K562 (cell line): ENCODE measurements around the gene TXNRD1. TPM values are rescaled to one million over a fixed set of nuclear protein-coding genes. Genes with fewer than 3 reads are reported as not detected.

ENCODE experiments used
- ATAC-seq: fragments of 200-7000 bp; cut with Tn5 transposase; 3 replicates; pipeline ENCODE4 v1.9.1; 2020; ENCODE audit warnings: moderate library complexity
- BruUV-seq: library from RNA; stranded (reverse); fragments of 400-500 nt; replicated peaks from 2 replicates; lab custom pipeline; 2021; lab: Mats Ljungman, UMichigan
- CTCF ChIA-PET: fragments of 300-600 bp; formaldehyde crosslinking; extraction: SDS; loops from one replicate; lab custom pipeline; 2021; ENCODE audit warnings: low intra/inter-chr PET ratio; lab: Yijun Ruan, JAX
- POLR2A ChIA-PET: fragments of 300-600, 350-650 bp; sonication (Branson Sonifier 250); formaldehyde crosslinking; extraction: SDS; loops from one replicate; lab custom pipeline; 2021; ENCODE audit warnings: antibody characterized with exemption, inconsistent platforms; lab: Yijun Ruan, JAX
- DNase-seq, 4 experiments: peaks; one replicate each; pipeline versions ENCODE4 v3.0.0 to v3.0.0-alpha.2; 2011 to 2018; ENCODE audit warnings: low spot score in 3 of 4, mixed read lengths in 3 of 4; ENCODE audit errors: extremely low read depth in 1 of 4
- FAIRE-seq: peaks from 2 replicates; lab custom pipeline; 2011; peaks lifted over from hg19 to GRCh38; lab: Jason Lieb, UNC
- H2AFZ ChIP-seq: 2 replicates; pipeline ENCODE4 v1.6.0; 2011; ENCODE audit warnings: low read depth, low read length, control low read depth, inconsistent platforms
- H3K27ac ChIP-seq: fragments of 200-600 bp; 3 replicates; pipeline ENCODE4 v1.8.0; 2011; ENCODE audit warnings: low read depth, mild to moderate bottlenecking, control low read depth, inconsistent platforms, low read length, moderate library complexity, mixed read lengths; ENCODE audit errors: extremely low read depth
- H3K27me3 ChIP-seq, 2 experiments: fragments of 300-600 bp in 1 of 2; 2 replicates in 1 of 2; 3 replicates in 1 of 2; pipeline versions ENCODE4 v1.6.0 to v1.8.0; 2011; ENCODE audit warnings: inconsistent platforms in 2 of 2, low read length in 2 of 2, mild to moderate bottlenecking in 1 of 2, mixed read lengths in 1 of 2, moderate library complexity in 1 of 2; ENCODE audit not compliant: control insufficient read depth in 2 of 2, insufficient read depth in 2 of 2
- H3K36me3 ChIP-seq: fragments of 300-600 bp; 3 replicates; pipeline ENCODE4 v1.8.0; 2011; ENCODE audit warnings: mild to moderate bottlenecking, low read length, inconsistent platforms; ENCODE audit not compliant: control insufficient read depth, insufficient read depth
- H3K4me1 ChIP-seq, 2 experiments: fragments of 200-600 bp in 1 of 2; replicated peaks in 1 of 2; 2 replicates in 1 of 2; 3 replicates in 1 of 2; pipeline versions ENCODE4 v1.5.1 to v1.8.0; 2011; ENCODE audit warnings: inconsistent platforms in 2 of 2, low read length in 2 of 2, mild to moderate bottlenecking in 1 of 2, mixed read lengths in 1 of 2, moderate library complexity in 1 of 2; ENCODE audit not compliant: control insufficient read depth in 2 of 2, insufficient read depth in 2 of 2
- H3K4me2 ChIP-seq: 2 replicates; pipeline ENCODE4 v1.6.1; 2011; ENCODE audit warnings: low read length, control low read depth, inconsistent platforms, mixed read lengths; ENCODE audit not compliant: insufficient read depth
- H3K4me3 ChIP-seq: fragments of 200-600 bp; sonication (generic), shearing (Covaris generic); 2 replicates; pipeline ENCODE4 v1.5.1; 2016; ENCODE audit warnings: control low read depth, inconsistent platforms
- H3K79me2 ChIP-seq: fragments of 200-600 bp; 3 replicates; pipeline ENCODE4 v1.8.0; 2011; ENCODE audit warnings: low read length, inconsistent platforms; ENCODE audit not compliant: control insufficient read depth, insufficient read depth
- H3K9ac ChIP-seq, 2 experiments: 2 replicates each; pipeline versions ENCODE4 v1.6.0 to v1.6.1; 2011; ENCODE audit warnings: low read depth in 2 of 2, low read length in 2 of 2, control low read depth in 1 of 2, inconsistent platforms in 1 of 2, mild to moderate bottlenecking in 1 of 2, mixed read lengths in 1 of 2; ENCODE audit not compliant: insufficient read depth in 1 of 2
- H3K9me1 ChIP-seq: one replicate; pipeline ENCODE4 v1.6.0; 2011; ENCODE audit warnings: inconsistent platforms, mild to moderate bottlenecking, low read length, moderate library complexity; ENCODE audit not compliant: control insufficient read depth, insufficient read depth
- H3K9me3 ChIP-seq: replicated peaks from 2 replicates; pipeline ENCODE4 v1.5.1; 2011; ENCODE audit warnings: low read depth, low read length, inconsistent platforms; ENCODE audit not compliant: control insufficient read depth, insufficient read depth
- H4K20me1 ChIP-seq: replicated peaks from 2 replicates; pipeline ENCODE4 v1.6.1; 2011; ENCODE audit warnings: low read length, inconsistent platforms, mixed read lengths; ENCODE audit not compliant: control insufficient read depth, insufficient read depth
- ELF2 ChIP-seq: fragments of 250-450 bp; sonication (Bioruptor Pico); IDR thresholded peaks from 2 replicates; pipeline ENCODE4 v1.5.0; 2021; ENCODE audit warnings: mild to moderate bottlenecking
- GABPA ChIP-seq: fragments of 200-800 bp; sonication (Bioruptor generic); conservative IDR thresholded peaks from 2 replicates; pipeline ENCODE4 v1.6.1; 2016; ENCODE audit warnings: low read depth, missing genetic modification characterization, missing compliant biosample characterization
- MITF ChIP-seq: IDR thresholded peaks from 2 replicates; pipeline ENCODE4 v1.6.1; 2014; ENCODE audit warnings: antibody characterized with exemption
- NCOA1 ChIP-seq: fragments of 450-650 bp; IDR thresholded peaks from 2 replicates; pipeline ENCODE4 v1.6.1; 2016; ENCODE audit warnings: low read depth
- NELFE ChIP-seq: IDR thresholded peaks from 2 replicates; pipeline ENCODE4 v1.6.1; 2011; ENCODE audit warnings: mild to moderate bottlenecking; ENCODE audit not compliant: insufficient read depth, insufficient read length
- NONO ChIP-seq, 2 experiments: fragments of 200-400 bp in 1 of 2; fragments of 450-650 bp in 1 of 2; formaldehyde crosslinking in 1 of 2; IDR thresholded peaks; 2 replicates each; pipeline ENCODE4 v1.6.1; 2017; ENCODE audit warnings: low read depth in 2 of 2, mild to moderate bottlenecking in 2 of 2, moderate library complexity in 2 of 2, low read length in 1 of 2
- PRPF4 ChIP-seq: fragments of 200-400 bp; formaldehyde crosslinking; IDR thresholded peaks from one replicate; pipeline ENCODE4 v1.6.1; 2017; ENCODE audit warnings: low read length, low read depth, mild to moderate bottlenecking; ENCODE audit not compliant: insufficient read depth, poor library complexity, severe bottlenecking
- PURB ChIP-seq: sonication (generic); formaldehyde crosslinking; IDR thresholded peaks from 2 replicates; pipeline ENCODE4 v1.9.0; 2021; ENCODE audit warnings: low read depth, mild to moderate bottlenecking, missing genetic modification reagents
- RBM15 ChIP-seq: fragments of 200-400 bp; formaldehyde crosslinking; IDR thresholded peaks from 2 replicates; pipeline ENCODE4 v1.6.1; 2018; ENCODE audit warnings: mild to moderate bottlenecking, low read length, moderate library complexity; ENCODE audit not compliant: insufficient read depth
- SMARCA5 ChIP-seq: fragments of 450-650 bp; IDR thresholded peaks from 2 replicates; pipeline ENCODE4 v1.6.1; 2016
- TFE3 ChIP-seq: fragments of 450-650 bp; formaldehyde crosslinking; IDR thresholded peaks from 2 replicates; pipeline ENCODE4 v1.4.0; 2020; ENCODE audit warnings: mild to moderate bottlenecking, mixed read lengths
- ZC3H11A ChIP-seq: IDR thresholded peaks from 2 replicates; pipeline ENCODE4 v1.6.1; 2012; ENCODE audit warnings: low read depth, low read length, improper control_type of control experiment
- WGBS: fragments of 100-300 bp; shearing (Covaris generic); methylation state at CpG from one replicate; pipeline ENCODE4 v1.1.6; 2016; ENCODE audit warnings: low coverage, mixed read lengths; ENCODE audit not compliant: insufficient coverage; ENCODE audit errors: missing lambda C conversion rate; 5-methylcytosine and 5-hydroxymethylcytosine counted together
- in situ Hi-C: fragments of 300-500 bp; cut with MboI; formaldehyde crosslinking; loops from 4 replicates; pipeline ENCODE4 v1.15.0; 2018; ENCODE audit warnings: inconsistent platforms, mixed read lengths
- intact Hi-C: fragments of 100-400 bp; cut with micrococcal nuclease; formaldehyde crosslinking; loops from 2 replicates; pipeline ENCODE4 v1.14.2; 2022
- polyA plus RNA-seq, 8 experiments: library from polyadenylated mRNA; depleted of rRNA in 4 of 8; stranded (reverse) in 5 of 8; unstranded in 3 of 8; fragments of >200 nt; fragmentation: Nextera tagmentation in 2 of 8; fragmentation: Illumina TruSeq in 1 of 8; extraction: Ambion mirVana in 2 of 8; extraction: Trizol in 1 of 8; gene quantifications; 2 replicates each; pipeline versions ENCODE4 v1.2.1 to v1.2.3, GENCODE V29; 2011 to 2014; ENCODE audit warnings: inconsistent platforms in 1 of 8, missing spikeins in 1 of 8
- total RNA-seq, 7 experiments: library from RNA; depleted of rRNA in 6 of 7; stranded (reverse); fragments of >200 nt in 6 of 7; fragmentation: Illumina TruSeq in 2 of 7; extraction: Trizol in 2 of 7; gene quantifications; 2 replicates each; pipeline versions ENCODE4 v1.2.1 to v1.2.3, GENCODE V29; 2011 to 2021; ENCODE audit warnings: low replicate concordance in 1 of 7

Gene TXNRD1
- total and polyA plus RNA-seq, 9 of the 15 experiments (the other 6 are each of a cell fraction or from before 2014, with no cell fraction given), result 107 to 189 (median 146) TPM

- H3K36me3 ChIP-seq, result peaks cover 81% of the 10 kb centered on the region
- DNase-seq (no peak), FAIRE-seq (no peak), ATAC-seq (no peak)
- H2AFZ ChIP-seq, result no peak overlapping the region
- H3K79me2 ChIP-seq, result no peaks in the 10 kb centered on the region
- ChIA-PET POLR2A (interaction anchor here (0.6 kb wide), 1 partner anchor 29 kb away, joined by 3 read pairs; no protein-coding TSS in a partner anchor), CTCF (interaction anchor here (0.6 kb wide), 1 partner anchor 128 kb away, joined by 3 read pairs; no protein-coding TSS in a partner anchor)
- H3K4me2 ChIP-seq, result no peak overlapping the region
- in situ Hi-C loops (no loop called here), intact Hi-C loops (no loop called here)
- H3K9me3 ChIP-seq, result no peaks in the 10 kb centered on the region
- H3K9ac ChIP-seq, result no peak overlapping the region
- no peaks in the 10 kb centered on the region for H4K20me1 ChIP-seq
- WGBS, result 95% methylated on average over 8 of the region's 8 CpGs
- no peak for TF ChIP-seq PRPF4
- no peak for TF ChIP-seq NCOA1
- TF ChIP-seq NELFE, result no peak
- TF ChIP-seq MITF, result no peak
- no peak for TF ChIP-seq GABPA (tag)
- TF ChIP-seq ZC3H11A, result no peak
- no peak for TF ChIP-seq ELF2 (CRISPR knock-in tag)
- no peak for TF ChIP-seq NONO (IDR thresholded peaks at IDR 0.05; ENCODE audit: low read depth in 2 of 2, low read length in 1 of 2)
- TF ChIP-seq RBM15, result no peak
- TF ChIP-seq PURB, result no peak
- TF ChIP-seq SMARCA5, result no peak
- TF ChIP-seq TFE3 (CRISPR knock-in tag), result no peak
- no peaks in the 10 kb centered on the region for H3K27me3 ChIP-seq
- H3K4me3 ChIP-seq, result no peak overlapping the region
- no peaks in the 10 kb centered on the region for H3K9me1 ChIP-seq
- no TSS peak for BruUV-seq
- no peak overlapping the region for H3K27ac ChIP-seq
- H3K4me1 ChIP-seq, result no peaks in the 10 kb centered on the region
These were observed 119.0 kb downstream of the TXNRD1 start for GRCh38 chr12:104334581-104334980.
